Cardiac fibroblast (primary cell): ENCODE measurements around the gene PAQR4.

Source experiments
- DNase-seq, 2 donors: peaks; one replicate each; pipeline versions ENCODE4 v3.0.0 to v3.0.0-alpha.2; 2010; ENCODE audit warnings: low read depth in 2 of 2
- H3K4me3 ChIP-seq, 2 donors: replicated peaks in 1 of 2; 1 replicate in 1 of 2; 2 replicates in 1 of 2; pipeline ENCODE4 v1.5.1; 2011; ENCODE audit warnings: low read depth in 2 of 2, low read length in 2 of 2, mild to moderate bottlenecking in 2 of 2, moderate library complexity in 1 of 2
- CTCF ChIP-seq: IDR thresholded peaks from one replicate; pipeline ENCODE4 v1.5.1; 2011; ENCODE audit warnings: low read depth, mild to moderate bottlenecking, low read length, inconsistent platforms

The PAQR4 gene

GRCh38 chr16:2946649-2947048 lies 22.5 kb upstream of the PAQR4 start:
- no peak overlapping the region for H3K4me3 ChIP-seq
- TF ChIP-seq CTCF: no peak
- DNase-seq: no peak

DNA sequence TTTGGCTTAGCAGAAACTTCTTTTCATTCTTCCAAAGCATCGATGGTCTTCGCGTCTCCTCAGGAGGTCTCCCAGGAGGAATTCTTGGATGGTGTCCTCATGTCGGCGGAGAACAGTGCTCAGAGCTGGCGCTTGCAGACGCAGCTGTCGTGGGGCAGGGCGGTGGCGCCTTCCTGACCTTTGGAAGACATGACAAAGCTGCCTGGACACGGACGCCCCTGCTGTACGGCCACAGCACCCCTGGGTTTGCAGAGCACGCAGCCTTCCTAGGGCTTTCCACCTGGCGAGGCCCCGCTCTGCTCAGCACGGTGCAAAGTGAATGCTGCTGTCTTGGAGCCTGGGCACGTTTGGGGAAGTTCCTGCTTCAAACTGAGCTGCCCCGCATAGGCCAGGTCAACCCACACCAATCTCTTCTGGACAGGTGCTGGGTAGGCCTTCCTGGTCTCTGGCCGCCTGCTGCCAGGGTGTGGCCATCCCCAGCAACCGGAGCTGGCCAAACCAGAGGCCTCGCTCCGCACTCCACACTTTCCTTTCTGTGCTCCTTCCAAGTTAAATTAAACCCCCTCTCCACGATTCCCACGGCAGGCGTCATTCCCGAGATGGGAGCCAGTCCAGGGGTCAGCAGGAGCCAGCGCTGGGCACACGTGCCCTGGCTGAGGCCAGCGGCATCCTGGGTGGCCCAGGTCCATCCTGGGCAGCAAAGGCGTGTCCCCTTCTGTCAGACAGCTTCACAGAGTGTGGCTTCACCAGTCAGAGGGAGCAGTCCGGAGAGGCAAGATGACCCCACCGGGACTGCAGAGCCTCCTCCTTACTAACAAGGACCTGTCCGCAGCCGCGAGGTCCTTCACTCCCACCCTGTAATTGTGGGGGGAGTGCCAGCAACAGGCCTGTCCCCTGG lies 20.1 kb upstream of the PAQR4 start:
- no peak overlapping the region for H3K4me3 ChIP-seq
- no peak for DNase-seq
- TF ChIP-seq CTCF: no peak

- DNase-seq: no peak
- no peak overlapping the region for H3K4me3 ChIP-seq
- no peak for TF ChIP-seq CTCF
Measured at GRCh38 chr16:2949705-2950352, 19.3 kb upstream of the PAQR4 start.

DNA sequence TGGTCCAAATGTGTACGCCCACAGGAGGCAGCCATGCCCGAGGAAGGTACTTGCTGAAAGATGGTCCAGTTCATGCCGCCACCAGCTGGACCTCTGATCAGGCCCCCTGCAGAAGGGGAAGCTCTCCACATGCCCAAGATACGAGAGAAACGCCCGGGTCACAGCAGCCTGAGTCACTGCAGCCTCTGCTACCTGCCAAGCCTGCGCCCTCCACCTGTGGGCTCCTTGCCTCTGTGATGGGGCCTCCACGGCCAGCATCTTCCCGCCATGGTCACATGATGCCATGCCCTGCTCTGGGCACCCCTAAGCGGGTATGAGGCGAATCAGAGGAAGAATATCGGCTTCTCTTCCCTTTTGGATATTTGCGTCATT lies 18.8 kb upstream of the PAQR4 start:
- TF ChIP-seq CTCF: no peak
- DNase-seq: no peak
- H3K4me3 ChIP-seq: no peak overlapping the region

GRCh38 chr16:2950773-2951172 lies 18.4 kb upstream of the PAQR4 start:
- TF ChIP-seq CTCF: no peak
- no peak for DNase-seq
- no peak overlapping the region for H3K4me3 ChIP-seq

GRCh38 chr16:2952679-2953078 lies 16.5 kb upstream of the PAQR4 start:
- no peak for DNase-seq
- TF ChIP-seq CTCF: no peak
- H3K4me3 ChIP-seq: no peak overlapping the region
